Endodermal cell (in vitro differentiated cells): ENCODE data around the gene C9orf50. TPM values are rescaled to one million over a fixed set of nuclear protein-coding genes. Genes with fewer than 3 reads are reported as not detected.
A peak's percentile ranks its signal among the peaks of the same experiment; 100 is the strongest.

Source experiments
- DNase-seq: peaks from one replicate; pipeline ENCODE4 v3.0.0-alpha.2; 2017
- H3K27ac ChIP-seq: 2 replicates; pipeline ENCODE4 v1.5.1; 2013; ENCODE audit warnings: mild to moderate bottlenecking, low read depth, low read length, moderate library complexity
- H3K27me3 ChIP-seq: 2 replicates; pipeline ENCODE4 v1.6.1; 2013; ENCODE audit warnings: mild to moderate bottlenecking, low read length, moderate library complexity; ENCODE audit not compliant: insufficient read depth, control insufficient read depth, poor library complexity, severe bottlenecking
- H3K36me3 ChIP-seq: 2 replicates; pipeline ENCODE4 v1.7.0; 2013; ENCODE audit warnings: mild to moderate bottlenecking, low read length, moderate library complexity; ENCODE audit not compliant: control insufficient read depth, insufficient read depth
- H3K4me1 ChIP-seq: one replicate; pipeline ENCODE4 v1.7.0; 2013; ENCODE audit warnings: low read length; ENCODE audit not compliant: control insufficient read depth, insufficient read depth
- H3K4me3 ChIP-seq: 2 replicates; pipeline ENCODE4 v1.5.1; 2013; ENCODE audit warnings: mild to moderate bottlenecking, low read length, moderate library complexity
- H3K9ac ChIP-seq: 2 replicates; pipeline ENCODE4 v1.6.1; 2013; ENCODE audit warnings: mild to moderate bottlenecking, low read length, moderate library complexity; ENCODE audit not compliant: poor library complexity, severe bottlenecking; ENCODE audit errors: extremely low read depth
- H3K9me3 ChIP-seq: 2 replicates; pipeline ENCODE4 v1.6.1; 2013; ENCODE audit warnings: mild to moderate bottlenecking, low read length, moderate library complexity; ENCODE audit not compliant: control insufficient read depth
- H3K27ac Mint-ChIP-seq: 2 replicates; pipeline ENCODE4 v1.8.0; 2020; ENCODE audit warnings: mixed read lengths
- H3K27me3 Mint-ChIP-seq: 2 replicates; pipeline ENCODE4 v1.8.0; 2021; ENCODE audit warnings: mild to moderate bottlenecking, mixed read lengths; ENCODE audit not compliant: insufficient read depth
- H3K36me3 Mint-ChIP-seq: 2 replicates; pipeline ENCODE4 v1.8.0; 2020; ENCODE audit warnings: low read depth, mixed read lengths
- H3K4me1 Mint-ChIP-seq: 2 replicates; pipeline ENCODE4 v1.8.0; 2020; ENCODE audit warnings: mixed read lengths
- H3K4me3 Mint-ChIP-seq: 2 replicates; pipeline ENCODE4 v1.8.0; 2020; ENCODE audit warnings: mild to moderate bottlenecking, moderate library complexity, mixed read lengths
- H3K9me3 Mint-ChIP-seq: 2 replicates; pipeline ENCODE4 v1.8.0; 2020; ENCODE audit warnings: mild to moderate bottlenecking, mixed read lengths
- CTCF ChIP-seq: fragments of 200-600 bp; sonication (generic); conservative IDR thresholded peaks from 2 replicates; pipeline ENCODE4 v1.5.0; 2021; ENCODE audit warnings: antibody characterized with exemption, mild to moderate bottlenecking
- WGBS, 2 experiments: methylation state at CpG; one replicate each; pipeline versions ENCODE4 v1.1.5 to v1.1.7; 2013; ENCODE audit warnings: missing lambda C conversion rate in 2 of 2, mixed read lengths in 1 of 2; ENCODE audit not compliant: insufficient coverage in 1 of 2, insufficient read length in 1 of 2; 5-methylcytosine and 5-hydroxymethylcytosine counted together
- total RNA-seq, 2 donors: library from RNA; stranded (reverse); fragmentation: NEBNext Ultra II Directional in 1 of 2; extraction: Animal tissue kit (Norgen Biotek cat#: 25700) in 1 of 2; gene quantifications; 2 replicates in 1 of 2; 3 replicates in 1 of 2; pipeline ENCODE4 v1.2.1, GENCODE V29; 2021

C9orf50 gene
- total RNA-seq, 2 donors from 2014 or later: not detected

DNA sequence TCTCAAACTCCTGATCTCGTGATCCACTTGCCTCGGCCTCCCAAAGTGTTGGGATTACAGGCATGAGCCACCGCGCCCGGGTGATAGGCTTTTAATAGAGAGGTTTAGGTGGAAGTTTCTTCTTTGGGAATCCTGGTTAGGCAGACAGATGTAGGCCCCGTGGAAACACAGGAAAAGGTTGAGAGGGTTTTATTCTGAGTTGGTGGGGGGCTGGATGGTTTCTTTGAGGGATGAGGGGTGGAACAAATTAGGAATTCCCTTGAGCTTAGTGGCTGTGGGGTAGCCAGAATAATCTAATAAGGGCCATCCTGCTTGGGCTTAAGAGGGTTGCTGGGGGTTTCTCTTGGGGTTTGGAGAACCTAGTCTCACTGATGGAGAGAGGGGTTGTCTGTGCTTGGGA is 30.4 kb downstream of the C9orf50 start:
- H3K4me1 Mint-ChIP-seq: peaks cover 30% of the 10 kb centered on the region
- no peak overlapping the region for H3K27ac Mint-ChIP-seq
- no peaks in the 10 kb centered on the region for H3K36me3 Mint-ChIP-seq
- Histone ChIP-seq H3K36me3 (no peaks in the 10 kb centered on the region), H3K9me3 (no peaks in the 10 kb centered on the region), H3K27me3 (no peaks in the 10 kb centered on the region), H3K27ac (peak overlapping the region; percentile 38), H3K9ac (no peak overlapping the region), H3K4me1 (peaks cover 5% of the 10 kb centered on the region), H3K4me3 (no peak overlapping the region)
- H3K4me3 Mint-ChIP-seq: no peak overlapping the region
- DNase-seq: no peak
- H3K9me3 Mint-ChIP-seq: no peaks in the 10 kb centered on the region
- WGBS, 2 experiments: 90% methylated on average over 6 of the region's 6 CpGs; no CpG with 5 or more reads in 1 of the 2 experiments
- peaks cover 33% of the 10 kb centered on the region for H3K27me3 Mint-ChIP-seq
- TF ChIP-seq CTCF: no peak

- H3K9me3 Mint-ChIP-seq: no peaks in the 10 kb centered on the region
Measured at GRCh38 chr9:129587487-129588262, 33.2 kb downstream of the C9orf50 start.

GRCh38 chr9:129586685-129587084 is 34.2 kb downstream of the C9orf50 start:
- no peak overlapping the region for H3K9ac ChIP-seq
- no peak overlapping the region for H3K27ac ChIP-seq
- no peaks in the 10 kb centered on the region for H3K9me3 Mint-ChIP-seq
- no peaks in the 10 kb centered on the region for H3K36me3 ChIP-seq
- no peaks in the 10 kb centered on the region for H3K27me3 ChIP-seq
- no peak overlapping the region for H3K27ac Mint-ChIP-seq
- no peak overlapping the region for H3K4me3 ChIP-seq
- no peak for DNase-seq
- peaks cover 23% of the 10 kb centered on the region for H3K27me3 Mint-ChIP-seq
- H3K4me1 ChIP-seq: peaks cover under 1% of the 10 kb centered on the region
- H3K36me3 Mint-ChIP-seq: no peaks in the 10 kb centered on the region
- TF ChIP-seq CTCF: peak; percentile 33
- H3K4me3 Mint-ChIP-seq: no peak overlapping the region
- peaks cover 15% of the 10 kb centered on the region for H3K4me1 Mint-ChIP-seq
- 78 to 90% methylated on average over 4 to 8 of the region's 8 CpGs for WGBS, 2 experiments
- H3K9me3 ChIP-seq: no peaks in the 10 kb centered on the region

More at GRCh38 chr9:129587487-129588262, 33.2 kb downstream of the C9orf50 start:
- no peak for TF ChIP-seq CTCF
- Histone ChIP-seq H3K9me3 (no peaks in the 10 kb centered on the region), H3K27ac (no peak overlapping the region), H3K27me3 (no peaks in the 10 kb centered on the region), H3K4me3 (no peak overlapping the region), H3K9ac (no peak overlapping the region), H3K36me3 (no peaks in the 10 kb centered on the region), H3K4me1 (peaks cover 5% of the 10 kb centered on the region)
- H3K27me3 Mint-ChIP-seq: peaks cover 16% of the 10 kb centered on the region
- H3K4me3 Mint-ChIP-seq: no peak overlapping the region
- WGBS, 2 experiments: 92 to 93% methylated on average over 17 to 23 of the region's 23 CpGs
- H3K4me1 Mint-ChIP-seq: peaks cover 21% of the 10 kb centered on the region
- no peaks in the 10 kb centered on the region for H3K36me3 Mint-ChIP-seq
- DNase-seq: no peak
- H3K27ac Mint-ChIP-seq: no peak overlapping the region
